Glutamatergic neuron (in vitro differentiated cells): ENCODE measurements around the gene C19orf73. TPM values are rescaled to one million over a fixed set of nuclear protein-coding genes. Genes with fewer than 3 reads are reported as not detected.
A peak's percentile ranks its signal among the peaks of the same experiment; 100 is the strongest.

Source experiments
- DNase-seq: peaks from one replicate; pipeline ENCODE4 v3.0.0; 2022
- H3K27ac Mint-ChIP-seq: one replicate; pipeline ENCODE4 v1.8.0; 2020; ENCODE audit warnings: mild to moderate bottlenecking, mixed read lengths, inconsistent platforms; ENCODE audit not compliant: unreplicated experiment
- H3K27me3 Mint-ChIP-seq: one replicate; pipeline ENCODE4 v1.8.0; 2020; ENCODE audit warnings: mild to moderate bottlenecking, moderate library complexity, mixed read lengths, inconsistent platforms; ENCODE audit not compliant: unreplicated experiment
- H3K36me3 Mint-ChIP-seq: one replicate; pipeline ENCODE4 v1.8.0; 2020; ENCODE audit warnings: mild to moderate bottlenecking, mixed read lengths, inconsistent platforms; ENCODE audit not compliant: unreplicated experiment
- H3K4me1 Mint-ChIP-seq: one replicate; pipeline ENCODE4 v1.8.0; 2020; ENCODE audit warnings: mild to moderate bottlenecking, low read depth, mixed read lengths, inconsistent platforms; ENCODE audit not compliant: unreplicated experiment
- H3K4me3 Mint-ChIP-seq: one replicate; pipeline ENCODE4 v1.8.0; 2020; ENCODE audit warnings: mild to moderate bottlenecking, mixed read lengths, inconsistent platforms; ENCODE audit not compliant: unreplicated experiment
- H3K9me3 Mint-ChIP-seq: one replicate; pipeline ENCODE4 v1.8.0; 2020; ENCODE audit warnings: mild to moderate bottlenecking, moderate library complexity, mixed read lengths, inconsistent platforms; ENCODE audit not compliant: unreplicated experiment
- total RNA-seq: library from RNA; stranded (reverse); fragmentation: NEBNext Ultra II Directional; extraction: Animal tissue kit (Norgen Biotek cat#: 25700); gene quantifications from one replicate; pipeline ENCODE4 v1.2.1, GENCODE V29; 2021; ENCODE audit not compliant: unreplicated experiment
- TF ChIP-seq, protein P1 (sequence below): fragments of 200-600 bp; sonication (generic); IDR thresholded peaks from one replicate; pipeline ENCODE4 v1.5.0; 2021; ENCODE audit not compliant: partially characterized antibody, unreplicated experiment

C19orf73 gene
- total RNA-seq, 1 donor from 2014 or later: 3.2 TPM

DNA sequence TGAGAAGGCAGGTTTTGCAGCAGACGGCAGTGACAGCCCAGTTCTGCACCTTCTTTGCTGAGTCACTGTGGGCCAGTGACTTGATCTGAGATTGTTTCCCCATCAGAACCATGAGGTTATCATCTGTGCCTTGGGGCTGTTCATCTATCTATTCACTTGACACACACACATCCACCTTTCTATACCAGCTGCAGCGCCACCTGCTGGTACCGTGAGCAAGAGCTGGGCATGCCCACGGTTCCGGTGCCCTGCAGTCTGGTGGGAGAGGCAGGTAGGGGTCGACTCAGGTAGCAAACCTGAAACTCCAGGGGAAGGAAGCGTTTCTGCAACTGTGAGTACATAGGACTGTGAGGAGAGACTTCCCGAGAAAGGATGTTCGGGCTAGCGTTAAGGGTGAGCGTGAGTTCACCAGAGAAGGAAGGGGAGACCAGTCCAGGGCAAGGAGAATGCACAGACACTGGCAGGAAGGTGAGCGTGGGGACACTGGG is 12.3 kb downstream of the C19orf73 start:
- TF ChIP-seq, protein P1, sequence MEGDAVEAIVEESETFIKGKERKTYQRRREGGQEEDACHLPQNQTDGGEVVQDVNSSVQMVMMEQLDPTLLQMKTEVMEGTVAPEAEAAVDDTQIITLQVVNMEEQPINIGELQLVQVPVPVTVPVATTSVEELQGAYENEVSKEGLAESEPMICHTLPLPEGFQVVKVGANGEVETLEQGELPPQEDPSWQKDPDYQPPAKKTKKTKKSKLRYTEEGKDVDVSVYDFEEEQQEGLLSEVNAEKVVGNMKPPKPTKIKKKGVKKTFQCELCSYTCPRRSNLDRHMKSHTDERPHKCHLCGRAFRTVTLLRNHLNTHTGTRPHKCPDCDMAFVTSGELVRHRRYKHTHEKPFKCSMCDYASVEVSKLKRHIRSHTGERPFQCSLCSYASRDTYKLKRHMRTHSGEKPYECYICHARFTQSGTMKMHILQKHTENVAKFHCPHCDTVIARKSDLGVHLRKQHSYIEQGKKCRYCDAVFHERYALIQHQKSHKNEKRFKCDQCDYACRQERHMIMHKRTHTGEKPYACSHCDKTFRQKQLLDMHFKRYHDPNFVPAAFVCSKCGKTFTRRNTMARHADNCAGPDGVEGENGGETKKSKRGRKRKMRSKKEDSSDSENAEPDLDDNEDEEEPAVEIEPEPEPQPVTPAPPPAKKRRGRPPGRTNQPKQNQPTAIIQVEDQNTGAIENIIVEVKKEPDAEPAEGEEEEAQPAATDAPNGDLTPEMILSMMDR: peak; percentile 87
- peaks cover 47% of the 10 kb centered on the region for H3K4me1 Mint-ChIP-seq
- peaks cover 6% of the 10 kb centered on the region for H3K36me3 Mint-ChIP-seq
- H3K27me3 Mint-ChIP-seq: peaks cover 25% of the 10 kb centered on the region
- DNase-seq: peak; percentile 84
- H3K9me3 Mint-ChIP-seq: peaks cover 20% of the 10 kb centered on the region
- peak overlapping the region; percentile 99 for H3K27ac Mint-ChIP-seq
- peak overlapping the region; percentile 89 for H3K4me3 Mint-ChIP-seq

DNA sequence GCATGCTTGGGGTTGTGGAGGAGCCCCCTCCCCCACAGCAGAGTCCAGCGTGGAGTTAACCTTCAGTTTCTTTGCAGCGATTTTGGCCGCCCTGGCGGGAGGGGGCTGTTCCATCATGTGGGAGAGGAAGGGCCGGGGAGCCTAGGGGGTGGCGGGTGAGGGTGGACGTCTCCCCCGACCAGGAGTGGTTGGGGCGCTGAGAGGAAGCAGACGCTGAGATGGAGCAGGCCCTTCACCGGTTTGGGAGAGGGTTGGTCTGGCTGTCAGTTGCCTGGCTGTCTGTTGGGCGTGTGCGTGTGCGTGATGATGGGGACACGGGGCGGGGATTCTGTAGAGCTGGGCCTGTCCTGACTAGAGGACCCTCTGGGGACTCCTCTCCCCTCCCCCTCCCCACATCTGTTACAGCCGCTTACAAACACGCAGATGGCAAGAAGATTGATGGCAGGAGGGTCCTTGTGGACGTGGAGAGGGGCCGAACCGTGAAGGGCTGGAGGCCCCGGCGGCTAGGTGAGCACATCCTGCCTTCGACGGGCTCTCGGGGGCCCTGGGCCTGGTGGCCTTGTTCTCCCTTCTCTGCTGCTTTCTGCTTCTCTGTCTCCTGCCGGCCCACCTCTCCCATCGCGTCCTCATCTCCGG is 14.6 kb downstream of the C19orf73 start:
- Mint-ChIP-seq H3K9me3 (peaks cover 29% of the 10 kb centered on the region), H3K4me3 (peak overlapping the region; percentile 89), H3K36me3 (peaks cover 19% of the 10 kb centered on the region)

DNA sequence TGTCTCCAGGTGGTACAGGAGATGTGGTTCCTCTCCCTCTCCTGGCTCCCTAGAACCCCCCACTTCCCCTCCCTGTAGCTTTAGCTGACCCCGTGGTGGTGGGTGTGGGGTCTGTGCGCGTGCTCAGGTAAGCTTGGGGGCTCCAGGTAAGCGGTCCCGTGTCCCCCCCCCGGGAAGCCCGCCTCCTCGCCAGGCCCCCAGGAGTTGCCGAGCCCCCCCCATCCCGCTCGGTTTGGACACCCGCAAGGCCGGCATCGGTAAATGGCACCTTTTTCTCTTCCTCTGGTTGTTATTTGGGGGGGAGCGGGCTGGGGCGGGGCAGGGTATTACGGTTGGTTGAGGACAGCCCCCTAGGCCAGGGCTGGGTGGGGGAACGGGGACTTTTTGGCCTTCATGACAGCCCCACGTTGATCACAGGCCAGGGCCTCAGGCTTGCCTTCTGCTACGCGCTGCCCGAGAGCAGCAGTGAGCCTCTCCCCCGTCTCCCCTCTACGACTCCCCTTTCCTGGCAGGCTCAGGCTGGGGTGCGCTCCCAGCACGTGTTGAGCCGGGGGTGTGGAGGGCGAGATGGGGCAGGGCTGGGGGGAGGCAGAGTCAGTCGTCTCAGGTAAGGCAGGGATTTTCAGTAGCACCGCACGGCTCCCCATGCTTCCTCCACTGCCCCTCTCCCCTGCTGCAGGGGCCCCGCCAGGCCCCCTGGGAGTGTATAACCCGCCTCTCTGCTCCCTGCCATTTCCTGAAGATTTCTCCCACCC is 15.4 kb downstream of the C19orf73 start:
- TF ChIP-seq, protein P1: no peak
- peaks cover 59% of the 10 kb centered on the region for H3K4me1 Mint-ChIP-seq
- DNase-seq: peak; percentile 30
- peaks cover 32% of the 10 kb centered on the region for H3K9me3 Mint-ChIP-seq
- H3K36me3 Mint-ChIP-seq: peaks cover 13% of the 10 kb centered on the region
- H3K27me3 Mint-ChIP-seq: peaks cover 25% of the 10 kb centered on the region
- peak overlapping the region; percentile 99 for H3K27ac Mint-ChIP-seq
- peak overlapping the region; percentile 89 for H3K4me3 Mint-ChIP-seq

More for the DNA sequence above, 14.6 kb downstream of the C19orf73 start:
- peak; percentile 90 for DNase-seq
- peak overlapping the region; percentile 99 for H3K27ac Mint-ChIP-seq
- peaks cover 64% of the 10 kb centered on the region for H3K4me1 Mint-ChIP-seq
- TF ChIP-seq, protein P1: no peak
- H3K27me3 Mint-ChIP-seq: peaks cover 28% of the 10 kb centered on the region

DNA sequence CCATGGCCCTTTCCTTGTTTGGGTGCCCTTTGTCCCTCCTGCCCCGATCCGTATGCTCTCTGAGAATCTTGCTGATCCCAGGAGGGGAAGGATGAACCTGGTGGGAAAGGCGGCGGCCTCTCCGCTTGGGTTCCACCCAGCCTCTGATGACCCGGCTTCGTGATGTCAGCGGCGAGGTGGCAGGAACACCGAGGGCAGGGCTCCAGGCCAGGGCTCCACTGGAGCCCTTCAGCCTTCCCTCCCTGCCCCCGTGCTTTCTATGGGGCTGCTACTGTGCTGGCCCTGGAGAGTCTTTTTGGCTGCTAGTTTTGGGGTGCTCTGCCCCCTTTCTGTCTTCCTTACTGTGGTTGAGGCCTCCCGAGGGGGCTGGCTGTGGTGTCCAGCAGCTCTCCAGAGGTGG is 16.6 kb downstream of the C19orf73 start:
- DNase-seq: no peak
- Mint-ChIP-seq H3K27me3 (peaks cover 25% of the 10 kb centered on the region), H3K36me3 (peaks cover 13% of the 10 kb centered on the region), H3K4me3 (peak overlapping the region; percentile 52), H3K27ac (peak overlapping the region; percentile 99), H3K9me3 (peaks cover 32% of the 10 kb centered on the region), H3K4me1 (peaks cover 63% of the 10 kb centered on the region)
- TF ChIP-seq, protein P1: no peak

DNA sequence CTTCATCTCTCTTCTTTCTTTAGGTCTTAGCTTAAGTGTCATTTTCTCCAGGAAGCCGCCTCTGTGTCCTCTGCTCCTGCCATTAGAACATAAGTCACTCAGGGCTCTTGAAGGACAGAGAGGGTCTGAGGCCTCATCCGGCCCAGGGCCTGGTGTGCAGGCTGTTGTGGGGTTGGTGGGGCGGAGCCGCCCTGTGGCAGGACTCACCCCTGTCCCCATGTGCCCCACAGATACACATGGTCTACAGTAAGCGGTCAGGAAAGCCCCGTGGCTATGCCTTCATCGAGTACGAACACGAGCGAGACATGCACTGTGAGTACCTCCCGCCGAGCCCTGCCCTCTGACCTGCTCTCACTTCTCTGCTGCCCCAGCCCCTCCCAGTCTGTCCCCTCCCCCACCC is 17.8 kb downstream of the C19orf73 start:
- Mint-ChIP-seq H3K36me3 (peaks cover 13% of the 10 kb centered on the region), H3K27me3 (peaks cover 24% of the 10 kb centered on the region), H3K27ac (peak overlapping the region; percentile 95), H3K9me3 (peaks cover 29% of the 10 kb centered on the region), H3K4me1 (peaks cover 52% of the 10 kb centered on the region), H3K4me3 (peak overlapping the region; percentile 79)
- peak; percentile 34 for DNase-seq
- TF ChIP-seq, protein P1: no peak
